Panc1 (cell line): ENCODE measurements around the gene PNP. TPM values are rescaled to one million over a fixed set of nuclear protein-coding genes. Genes with fewer than 3 reads are reported as not detected.

Source experiments
- ATAC-seq: fragments of 200-7000 bp; cut with Tn5 transposase; 2 replicates; pipeline ENCODE4 v1.9.1; 2020; ENCODE audit warnings: mild to moderate bottlenecking, moderate library complexity
- BruUV-seq: library from RNA; stranded (reverse); fragments of 400-500 nt; replicated peaks from 2 replicates; lab custom pipeline; 2021; lab: Mats Ljungman, UMichigan
- CTCF ChIA-PET: fragments of 300-600 bp; sonication (Branson Sonifier 250); formaldehyde crosslinking; loops from one replicate; lab custom pipeline; 2022; ENCODE audit warnings: antibody characterized with exemption; lab: Charles Lee
- POLR2A ChIA-PET: fragments of 300-600 bp; sonication (Branson Sonifier 250); formaldehyde crosslinking; loops from one replicate; lab custom pipeline; 2022; ENCODE audit warnings: antibody characterized with exemption; lab: Charles Lee
- DNase-seq: peaks from one replicate; pipeline ENCODE4 v3.0.0-alpha.2; 2010; ENCODE audit warnings: low read depth, low spot score
- H3K27ac ChIP-seq: 2 replicates; pipeline ENCODE4 v1.5.1; 2011; ENCODE audit warnings: mild to moderate bottlenecking, low read length, inconsistent platforms
- H3K27me3 ChIP-seq: fragments of 200-500 bp; sonication (Bioruptor generic); 2 replicates; pipeline ENCODE4 v1.6.0; 2014; ENCODE audit warnings: low read length, inconsistent platforms; ENCODE audit not compliant: control insufficient read depth, insufficient read depth
- H3K36me3 ChIP-seq: fragments of 200-500 bp; sonication (Bioruptor generic); 2 replicates; pipeline ENCODE4 v1.5.1; 2014; ENCODE audit warnings: inconsistent platforms, mild to moderate bottlenecking, low read length, moderate library complexity; ENCODE audit not compliant: control insufficient read depth, insufficient read depth
- H3K4me1 ChIP-seq: 2 replicates; pipeline ENCODE4 v1.5.1; 2011; ENCODE audit warnings: inconsistent platforms, mild to moderate bottlenecking, low read length, moderate library complexity; ENCODE audit not compliant: control insufficient read depth, insufficient read depth
- H3K4me3 ChIP-seq, 2 experiments: 2 replicates each; pipeline ENCODE4 v1.5.1; 2011 to 2012; ENCODE audit warnings: low read depth in 2 of 2, low read length in 2 of 2, mild to moderate bottlenecking in 2 of 2, inconsistent platforms in 1 of 2, moderate library complexity in 1 of 2
- H3K9me3 ChIP-seq: fragments of 200-500 bp; sonication (Bioruptor generic); 2 replicates; pipeline ENCODE4 v1.5.1; 2014; ENCODE audit warnings: low read depth, mild to moderate bottlenecking, inconsistent platforms, low read length, moderate library complexity; ENCODE audit not compliant: control insufficient read depth, insufficient read depth
- POLR2AphosphoS5 ChIP-seq: IDR thresholded peaks from 2 replicates; pipeline ENCODE4 v1.6.1; 2012; ENCODE audit warnings: mild to moderate bottlenecking, low read depth, low read length, moderate library complexity
- REST ChIP-seq, 2 experiments: IDR thresholded peaks; 2 replicates each; pipeline ENCODE4 v1.6.1; 2011 to 2012; ENCODE audit warnings: low read depth in 2 of 2, control low read depth in 1 of 2, low read length in 1 of 2, mild to moderate bottlenecking in 1 of 2, moderate library complexity in 1 of 2; ENCODE audit not compliant: insufficient read depth in 1 of 2
- SIN3A ChIP-seq: IDR thresholded peaks from 2 replicates; pipeline ENCODE4 v1.6.1; 2012; ENCODE audit warnings: low read depth, mild to moderate bottlenecking, low read length, moderate library complexity, borderline replicate concordance; ENCODE audit not compliant: insufficient read depth
- TCF7L2 ChIP-seq: IDR thresholded peaks from 2 replicates; pipeline ENCODE4 v1.6.1; 2011; ENCODE audit warnings: mild to moderate bottlenecking, low read depth, low read length, inconsistent platforms
- in situ Hi-C: cut with HindIII; loops from 2 replicates; pipeline ENCODE4 v1.10.0; 2016; ENCODE audit warnings: low sequenced_read_pairs, low pct_unique_long_range_greater_than_20kb
- intact Hi-C: fragments of 100-400 bp; cut with micrococcal nuclease; formaldehyde crosslinking; loops from one replicate; pipeline ENCODE4 v1.10.0; 2022; ENCODE audit not compliant: unreplicated experiment
- total RNA-seq: library from RNA; stranded (reverse); gene quantifications from one replicate; pipeline ENCODE4 v1.2.1, GENCODE V29; 2021; ENCODE audit not compliant: unreplicated experiment
- TF ChIP-seq, protein P1 (sequence below): fragments of 450-650 bp; IDR thresholded peaks from 2 replicates; pipeline ENCODE4 v1.5.1; 2017; ENCODE audit warnings: mild to moderate bottlenecking

PNP gene
- total RNA-seq, 1 experiment from 2014 or later = 35.1 TPM

- BruUV-seq = no TSS peak
- POLR2A ChIA-PET = no interaction called here
- CTCF ChIA-PET = no interaction called here
Measured at GRCh38 chr14:20482382-20482781, 13.2 kb downstream of the PNP start.

GRCh38 chr14:20485900-20486299 is 16.7 kb downstream of the PNP start:
- ChIA-PET POLR2A (no interaction called here), CTCF (no interaction called here)
- Histone ChIP-seq H3K27me3 (no peaks in the 10 kb centered on the region), H3K4me1 (no peaks in the 10 kb centered on the region), H3K27ac (no peak overlapping the region), H3K4me3 (no peak overlapping the region), H3K9me3 (no peaks in the 10 kb centered on the region), H3K36me3 (no peaks in the 10 kb centered on the region)
- TF ChIP-seq TCF7L2 (no peak), SIN3A (no peak), POLR2AphosphoS5 (no peak), REST (IDR thresholded peaks at IDR 0.05; ENCODE audit: insufficient read depth in 1 of 2, low read depth in 2 of 2, low read length in 1 of 2) (no peak)
- TF ChIP-seq, protein P1, sequence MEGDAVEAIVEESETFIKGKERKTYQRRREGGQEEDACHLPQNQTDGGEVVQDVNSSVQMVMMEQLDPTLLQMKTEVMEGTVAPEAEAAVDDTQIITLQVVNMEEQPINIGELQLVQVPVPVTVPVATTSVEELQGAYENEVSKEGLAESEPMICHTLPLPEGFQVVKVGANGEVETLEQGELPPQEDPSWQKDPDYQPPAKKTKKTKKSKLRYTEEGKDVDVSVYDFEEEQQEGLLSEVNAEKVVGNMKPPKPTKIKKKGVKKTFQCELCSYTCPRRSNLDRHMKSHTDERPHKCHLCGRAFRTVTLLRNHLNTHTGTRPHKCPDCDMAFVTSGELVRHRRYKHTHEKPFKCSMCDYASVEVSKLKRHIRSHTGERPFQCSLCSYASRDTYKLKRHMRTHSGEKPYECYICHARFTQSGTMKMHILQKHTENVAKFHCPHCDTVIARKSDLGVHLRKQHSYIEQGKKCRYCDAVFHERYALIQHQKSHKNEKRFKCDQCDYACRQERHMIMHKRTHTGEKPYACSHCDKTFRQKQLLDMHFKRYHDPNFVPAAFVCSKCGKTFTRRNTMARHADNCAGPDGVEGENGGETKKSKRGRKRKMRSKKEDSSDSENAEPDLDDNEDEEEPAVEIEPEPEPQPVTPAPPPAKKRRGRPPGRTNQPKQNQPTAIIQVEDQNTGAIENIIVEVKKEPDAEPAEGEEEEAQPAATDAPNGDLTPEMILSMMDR = no peak
- in situ Hi-C loops = no loop called here
- no peak for ATAC-seq
- intact Hi-C loops = no loop called here
- BruUV-seq = no TSS peak
- no peak for DNase-seq

More at GRCh38 chr14:20482382-20482781, 13.2 kb downstream of the PNP start:
- Histone ChIP-seq H3K4me3 (no peak overlapping the region), H3K27me3 (no peaks in the 10 kb centered on the region), H3K9me3 (no peaks in the 10 kb centered on the region), H3K27ac (no peak overlapping the region), H3K4me1 (no peaks in the 10 kb centered on the region), H3K36me3 (no peaks in the 10 kb centered on the region)
- intact Hi-C loops = no loop called here
- in situ Hi-C loops = no loop called here
- TF ChIP-seq TCF7L2 (no peak), SIN3A (no peak), REST (IDR thresholded peaks at IDR 0.05; ENCODE audit: insufficient read depth in 1 of 2, low read depth in 2 of 2, low read length in 1 of 2) (no peak), POLR2AphosphoS5 (no peak)
- TF ChIP-seq, protein P1 = no peak
- DNase-seq (no peak), ATAC-seq (no peak)
